Heart left ventricle (tissue), 16 donors: Measurements from ENCODE around the gene ARHGAP30. TPM values are rescaled to one million over a fixed set of nuclear protein-coding genes. Genes with fewer than 3 reads are reported as not detected.

Source experiments
- ATAC-seq, 4 donors: fragments of 200-7000 bp; cut with Tn5 transposase; one replicate each; pipeline ENCODE4 v1.9.1; 2020 to 2022; ENCODE audit warnings: moderate library complexity in 4 of 4, mild to moderate bottlenecking in 3 of 4, moderate number of reproducible peaks in 1 of 4
- DNase-seq, 5 donors: peaks; one replicate each; pipeline ENCODE4 v3.0.0-alpha.2; 2020
- H3K27ac ChIP-seq, 12 donors: fragments of 200-600 bp; sonication (generic) in 4 of 12; one replicate each; pipeline versions ENCODE4 v1.5.0 to v1.8.0; 2016 to 2022; ENCODE audit warnings: mild to moderate bottlenecking in 2 of 12
- H3K27me3 ChIP-seq, 9 donors: fragments of 200-600 bp; sonication (generic) in 2 of 9; one replicate each; pipeline versions ENCODE4 v1.5.1 to v1.8.0; 2016 to 2022; ENCODE audit warnings: mild to moderate bottlenecking in 3 of 9
- H3K36me3 ChIP-seq, 9 donors: fragments of 200-600 bp; sonication (generic) in 2 of 9; one replicate each; pipeline versions ENCODE4 v1.5.0 to v1.8.0; 2018 to 2022; ENCODE audit warnings: mild to moderate bottlenecking in 2 of 9
- H3K4me1 ChIP-seq, 12 donors: fragments of 200-600 bp; sonication (generic) in 4 of 12; one replicate each; pipeline versions ENCODE4 v1.5.0 to v1.8.0; 2016 to 2022; ENCODE audit warnings: mild to moderate bottlenecking in 3 of 12
- H3K4me3 ChIP-seq, 12 donors: fragments of 200-600 bp; sonication (generic) in 4 of 12; one replicate each; pipeline versions ENCODE4 v1.5.0 to v1.8.0; 2017 to 2022; ENCODE audit warnings: mild to moderate bottlenecking in 9 of 12, moderate library complexity in 4 of 12
- H3K9me3 ChIP-seq, 12 donors: fragments of 200-600 bp; sonication (generic) in 4 of 12; one replicate each; pipeline versions ENCODE4 v1.5.0 to v1.8.0; 2016 to 2022; ENCODE audit warnings: mild to moderate bottlenecking in 1 of 12
- POLR2A ChIP-seq, 2 donors: fragments of 450-650 bp; IDR thresholded peaks; one replicate each; pipeline ENCODE4 v1.6.1; 2017; ENCODE audit warnings: antibody characterized with exemption in 2 of 2, mild to moderate bottlenecking in 2 of 2, moderate library complexity in 2 of 2
- WGBS, 4 donors: extraction: QIAGEN DNeasy Blood & Tissue Kit in 2 of 4; methylation state at CpG; one replicate each; pipeline versions ENCODE4 v1.1.5 to v1.1.7; 2013 to 2018; 5-methylcytosine and 5-hydroxymethylcytosine counted together
- intact Hi-C, 10 donors: fragments of 100-400 bp; cut with DNase I; formaldehyde crosslinking; loops; one replicate each; pipeline versions ENCODE4 v1.11.1 to v1.14.2; 2022
- polyA plus RNA-seq, 2 donors: library from polyadenylated mRNA; stranded (reverse); fragments of 200-250 nt; gene quantifications; one replicate each; pipeline ENCODE4 v1.2.3, GENCODE V29; 2013
- total RNA-seq, 9 donors: library from RNA; depleted of rRNA in 2 of 9; stranded (reverse); fragments of >200 nt in 2 of 9; fragmentation: NEBNext Ultra II Directional in 3 of 9; extraction: Animal tissue kit (Norgen Biotek cat#: 25700) in 3 of 9; gene quantifications; one replicate each; pipeline versions ENCODE4 v1.1.0 to v1.2.4, GENCODE V29; 2016 to 2023
- TF ChIP-seq, protein P1 (sequence below), 12 donors: fragments of 200-600 bp; sonication (generic) in 4 of 12; IDR thresholded peaks; one replicate each; pipeline versions ENCODE4 v1.5.0 to v1.8.0; 2018 to 2022; ENCODE audit warnings: antibody characterized with exemption in 12 of 12, mild to moderate bottlenecking in 5 of 12
- donor health status: ischemic (EF 13 %, LVEDD 7.1; RV severe dilation, severe dysfunction).
- donor health status: healthy with polysubstance abuse.
- donor health status: DM: no; HTN: yes; CAD: no.
- donor health status: DM: no; HTN: no; CAD: no.
- donor health status: ischemic (EF 25% LVEDD 6.9; RV normal size, moderate dysfunction).
- donor health status: ischemic (EF 25% LVEDD 5.7; RV mildly dilated, moderate dysfunction).
- donor health status: healthy.
- donor health status: DM: yes; HTN: yes; CAD: no.
- donor health status: ischemic (EF 35%, LVEDD 5.7; RV mildly dilated, moderate dysfunction).
- donor health status: nonischemic (EF 11% LVEDD 7.7; RV severe dilation, severe dysfunction).
- donor health status: DM: yes; HTN: yes; CAD: no.
- donor health status: PGD.
- donor health status: ischemic (EF 29% LVEDD 5.4; RV normal size, mild dysfunction).
- donor health status: nonischemic (EF 23%, LVEDD 6.1; RV moderate dilation, normal function).

The ARHGAP30 gene
- total and polyA plus RNA-seq, 11 donors: 1.3 to 32.2 (median 2.1) TPM

DNA sequence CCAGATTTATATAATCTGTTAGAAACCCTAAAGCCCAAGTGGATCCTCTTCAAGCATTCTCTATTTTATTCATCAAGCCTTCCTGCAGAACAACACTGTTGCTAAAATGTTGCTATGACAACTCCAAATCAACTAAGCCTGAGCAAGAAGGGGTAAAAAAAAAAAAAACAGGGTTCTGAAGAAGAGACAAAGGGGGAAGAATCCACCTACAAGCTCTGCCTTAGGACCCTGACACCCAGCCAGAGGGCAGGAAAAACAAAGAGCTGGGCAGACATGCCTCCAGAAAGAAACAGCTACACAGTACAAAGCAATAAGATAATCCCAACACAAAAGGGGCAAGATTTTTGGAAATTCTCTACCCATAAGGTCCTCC is 25.2 kb downstream of the ARHGAP30 start:
- H3K36me3 ChIP-seq: peaks cover 0 to 54% (median 38%) of the 10 kb centered on the region in 9 donors

DNA sequence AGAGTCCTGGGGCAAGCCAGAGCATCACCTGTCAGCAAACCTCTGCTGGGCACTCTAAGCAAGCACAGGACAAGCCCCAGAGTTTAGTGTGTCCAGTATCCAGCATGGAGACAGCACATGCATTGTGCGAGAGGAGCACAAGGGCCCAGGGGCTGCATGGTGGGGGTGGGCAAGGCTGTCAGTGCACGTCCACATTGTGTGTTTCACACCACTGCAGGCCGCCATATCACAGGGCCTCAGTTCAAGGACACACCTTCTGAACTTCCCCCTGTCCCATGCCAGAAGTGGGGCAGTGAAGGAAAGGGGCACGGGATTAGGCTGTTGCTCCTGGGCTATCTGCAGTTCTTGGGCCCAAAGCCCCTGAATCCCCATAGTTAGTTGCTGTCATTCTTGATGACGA is 30.1 kb downstream of the ARHGAP30 start:
- Histone ChIP-seq H3K4me3 (no peak overlapping the region), H3K27ac (no peak overlapping the region), H3K27me3 (no peaks in the 10 kb centered on the region), H3K9me3 (no peaks in the 10 kb centered on the region), H3K4me1 (peaks cover 0 to 35% (median 13%) of the 10 kb centered on the region in 12 donors), H3K36me3 (peaks cover 0 to 51% (median 42%) of the 10 kb centered on the region in 9 donors)
- intact Hi-C loops: loop anchor here in 1 of 10 donors (2.0 kb wide), 1 partner anchor 39 kb away; no protein-coding TSS in a partner anchor
- ATAC-seq (peak in 1 of 4 donors; percentile 6), DNase-seq (no peak)
- 74 to 91% (median 86%) methylated on average over 5 of the region's 5 CpGs for WGBS, 4 donors
- TF ChIP-seq, protein P1, sequence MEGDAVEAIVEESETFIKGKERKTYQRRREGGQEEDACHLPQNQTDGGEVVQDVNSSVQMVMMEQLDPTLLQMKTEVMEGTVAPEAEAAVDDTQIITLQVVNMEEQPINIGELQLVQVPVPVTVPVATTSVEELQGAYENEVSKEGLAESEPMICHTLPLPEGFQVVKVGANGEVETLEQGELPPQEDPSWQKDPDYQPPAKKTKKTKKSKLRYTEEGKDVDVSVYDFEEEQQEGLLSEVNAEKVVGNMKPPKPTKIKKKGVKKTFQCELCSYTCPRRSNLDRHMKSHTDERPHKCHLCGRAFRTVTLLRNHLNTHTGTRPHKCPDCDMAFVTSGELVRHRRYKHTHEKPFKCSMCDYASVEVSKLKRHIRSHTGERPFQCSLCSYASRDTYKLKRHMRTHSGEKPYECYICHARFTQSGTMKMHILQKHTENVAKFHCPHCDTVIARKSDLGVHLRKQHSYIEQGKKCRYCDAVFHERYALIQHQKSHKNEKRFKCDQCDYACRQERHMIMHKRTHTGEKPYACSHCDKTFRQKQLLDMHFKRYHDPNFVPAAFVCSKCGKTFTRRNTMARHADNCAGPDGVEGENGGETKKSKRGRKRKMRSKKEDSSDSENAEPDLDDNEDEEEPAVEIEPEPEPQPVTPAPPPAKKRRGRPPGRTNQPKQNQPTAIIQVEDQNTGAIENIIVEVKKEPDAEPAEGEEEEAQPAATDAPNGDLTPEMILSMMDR (IDR thresholded peaks at IDR 0.05): no peak
- no peak for TF ChIP-seq POLR2A (IDR thresholded peaks at IDR 0.05)

More for the DNA sequence above, 25.2 kb downstream of the ARHGAP30 start:
- H3K27me3 ChIP-seq: no peaks in the 10 kb centered on the region
- DNase-seq (no peak), ATAC-seq (no peak)
- peak overlapping the region; percentile 69 to 99 (median 82) for H3K4me3 ChIP-seq
- H3K9me3 ChIP-seq: no peaks in the 10 kb centered on the region
- TF ChIP-seq POLR2A (IDR thresholded peaks at IDR 0.05): no peak
- TF ChIP-seq, protein P1 (IDR thresholded peaks at IDR 0.05): no peak
- intact Hi-C loops: loop anchor here in 9 of 10 donors (2.0 to 10.0 kb wide), 5 partner anchors 24 to 90 kb away; partner anchors contain the start of genes DEDD (in 3 of the 9), F11R (in 2 of the 9) and KLHDC9 (in 1 of the 9)
- H3K4me1 ChIP-seq: peaks cover 0 to 46% (median 15%) of the 10 kb centered on the region in 12 donors
- H3K27ac ChIP-seq: peak overlapping the region; percentile 87 to 98 (median 96)

DNA sequence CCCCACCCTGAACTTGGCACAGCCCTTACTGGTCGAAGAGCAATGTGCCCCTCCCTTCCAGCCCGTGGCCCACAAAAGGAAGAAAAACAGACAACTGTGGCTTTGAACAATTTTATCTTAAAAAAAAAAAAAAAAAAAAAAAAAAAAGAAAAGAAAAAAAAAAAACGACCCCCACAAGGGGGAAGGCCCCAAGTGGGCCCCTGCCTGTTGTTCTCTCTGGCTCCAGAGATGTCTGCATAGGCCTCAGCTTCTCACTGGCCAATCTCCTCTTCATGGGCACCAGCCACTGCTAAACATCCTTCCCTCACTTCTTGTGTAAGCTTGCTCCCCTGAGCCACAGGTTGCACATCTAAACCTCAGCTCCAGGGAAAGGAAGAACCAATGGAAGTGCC is 30.5 kb downstream of the ARHGAP30 start:
- TF ChIP-seq POLR2A (IDR thresholded peaks at IDR 0.05): no peak
- TF ChIP-seq, protein P1 (IDR thresholded peaks at IDR 0.05): no peak
- Histone ChIP-seq H3K4me3 (peak overlapping the region in 11 of 12 donors; percentile 34 to 71 (median 52)), H3K36me3 (peaks cover 0 to 51% (median 42%) of the 10 kb centered on the region in 9 donors), H3K27ac (peak overlapping the region in 2 of 12 donors; percentile 46 to 62), H3K27me3 (no peaks in the 10 kb centered on the region), H3K4me1 (peaks cover 0 to 31% (median 9%) of the 10 kb centered on the region in 12 donors), H3K9me3 (no peaks in the 10 kb centered on the region)
- DNase-seq (no peak), ATAC-seq (no peak)
- WGBS, 4 donors: 15 to 36% (median 26%) methylated on average over 3 of the region's 3 CpGs
- intact Hi-C loops: loop anchor here in 1 of 10 donors (2.0 kb wide), 1 partner anchor 38 kb away; no protein-coding TSS in a partner anchor

DNA sequence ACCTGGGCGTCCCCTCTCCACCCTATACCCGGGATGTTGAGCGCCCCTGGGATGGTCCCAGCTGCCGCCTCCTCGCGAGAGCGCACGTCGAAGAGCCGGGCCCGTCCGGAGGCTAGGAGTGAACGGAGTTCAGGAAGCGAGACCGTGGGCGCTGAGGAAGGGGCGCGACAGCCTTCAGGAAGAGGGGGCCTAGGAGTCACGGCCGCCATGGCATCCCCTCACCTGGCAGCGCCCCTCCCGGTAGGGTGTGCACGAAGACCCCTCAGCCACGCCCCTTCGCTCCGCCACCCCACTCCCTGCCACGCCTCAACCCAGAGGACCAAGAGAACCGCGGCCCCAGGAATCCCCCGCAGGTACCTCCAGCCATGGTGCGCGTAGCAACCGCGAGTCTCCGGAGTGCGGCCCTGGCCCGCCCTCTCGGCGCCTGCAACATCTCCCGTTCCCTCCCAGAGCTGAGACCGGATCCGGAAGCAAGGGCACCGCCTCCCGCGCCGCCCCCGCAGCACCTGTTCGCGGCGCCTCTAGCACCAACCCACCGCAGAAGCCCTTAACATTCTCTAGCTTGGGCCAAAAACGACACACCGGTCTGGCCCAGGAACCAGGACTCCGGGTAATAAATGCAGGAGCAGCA is 31.1 kb downstream of the ARHGAP30 start, which contains the start of gene TSTD1:
Gene TSTD1 (minus strand): TSS at position 442 of the 631 bp plus-strand sequence. CDS start 75 bp downstream, at position 367.
- Histone ChIP-seq H3K36me3 (peaks cover 0 to 51% (median 42%) of the 10 kb centered on the region in 9 donors), H3K9me3 (no peaks in the 10 kb centered on the region), H3K4me1 (peaks cover 0 to 26% (median 4%) of the 10 kb centered on the region in 12 donors), H3K27me3 (no peaks in the 10 kb centered on the region), H3K27ac (peak within 1 kb of the TSS in 2 of 12 donors; percentile 46 to 62), H3K4me3 (peak within 1 kb of the TSS; percentile 18 to 71 (median 50))
- 23 to 58% (median 41%) methylated on average over 33 to 54 of the region's 54 CpGs for WGBS, 4 donors
- ATAC-seq (peak; percentile 29 to 87 (median 85)), DNase-seq (peak; percentile 58 to 78 (median 62))
- TF ChIP-seq, protein P1 (IDR thresholded peaks at IDR 0.05): no peak
- TF ChIP-seq POLR2A (IDR thresholded peaks at IDR 0.05): no peak
- intact Hi-C loops: loop anchor here in 1 of 10 donors (2.0 kb wide), 1 partner anchor 38 kb away; no protein-coding TSS in a partner anchor
